ENCODE measurements around the gene MTHFD2L. TPM values are rescaled to one million over a fixed set of nuclear protein-coding genes. Genes with fewer than 3 reads are reported as not detected.

The MTHFD2L gene
- total and polyA plus RNA-seq, 8 donors: 4.9 to 11.4 (median 6.8) TPM

DNA sequence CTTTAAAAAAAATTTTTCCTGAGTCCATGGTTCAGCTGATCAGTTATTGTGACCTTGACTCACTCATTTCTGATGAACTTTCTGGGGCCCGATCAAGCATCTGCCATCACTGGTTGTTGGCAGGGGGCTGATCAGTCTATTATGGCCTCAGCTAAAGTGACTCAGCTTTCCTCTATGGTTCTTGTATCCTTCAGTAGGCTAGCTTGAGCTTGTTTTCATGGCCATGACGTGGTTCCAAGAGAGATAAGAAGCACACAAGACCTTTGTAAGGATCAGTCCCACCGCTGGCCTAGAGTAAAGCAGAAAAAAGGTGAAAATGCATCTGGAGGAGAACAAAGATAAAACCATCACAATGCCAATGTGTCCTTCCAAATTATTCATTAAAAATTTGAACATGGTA is 120.6 kb downstream of the MTHFD2L start:
- Histone ChIP-seq H3K9me3 (no peaks in the 10 kb centered on the region), H3K36me3 (no peaks in the 10 kb centered on the region), H3K4me1 (no peaks in the 10 kb centered on the region), H3K27ac (no peak overlapping the region), H3K4me3 (no peak overlapping the region), H3K27me3 (no peaks in the 10 kb centered on the region)
- TF ChIP-seq CTCF (IDR thresholded peaks at IDR 0.05): no peak
- FAIRE-seq: no peak
- no peak for DNase-seq
- whole genome bisulfite sequencing, 2 donors: 76 to 77% methylated on average over 3 of the region's 3 CpGs
- intact Hi-C loops (cut with DNase I): no loop called here
- no peak for ATAC-seq

- Histone ChIP-seq H3K36me3 (no peaks in the 10 kb centered on the region), H3K27me3 (no peaks in the 10 kb centered on the region), H3K4me1 (no peaks in the 10 kb centered on the region), H3K27ac (no peak overlapping the region), H3K4me3 (no peak overlapping the region), H3K9me3 (no peaks in the 10 kb centered on the region)
- no peak for FAIRE-seq
- DNase-seq: no peak
- WGBS, 2 donors: 97 to 98% methylated on average over 3 of the region's 3 CpGs
- no peak for ATAC-seq
- TF ChIP-seq CTCF (IDR thresholded peaks at IDR 0.05): no peak
- intact Hi-C loops (cut with DNase I): no loop called here
Observed at GRCh38 chr4:74279716-74280115, 121.8 kb downstream of the MTHFD2L start.

DNA sequence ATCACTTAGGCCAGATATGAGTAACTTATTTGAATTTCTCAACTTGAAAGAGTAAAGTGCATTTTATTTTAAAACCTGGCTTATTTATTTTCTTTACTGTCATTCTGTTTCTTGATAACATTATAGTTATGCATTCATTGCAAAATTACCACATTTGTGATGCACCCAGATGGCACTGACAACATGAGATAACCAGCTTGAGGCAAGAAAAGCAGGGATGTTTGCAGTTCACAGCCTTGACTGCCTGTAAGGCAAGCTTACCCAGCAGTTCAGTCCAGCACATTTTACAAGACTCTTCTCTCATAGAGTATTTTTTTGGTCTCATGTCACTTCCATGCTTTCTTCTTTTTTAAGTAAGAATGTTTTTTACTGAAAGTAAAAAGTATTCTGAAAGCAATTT is 125.0 kb downstream of the MTHFD2L start:
- Histone ChIP-seq H3K27me3 (no peaks in the 10 kb centered on the region), H3K36me3 (no peaks in the 10 kb centered on the region), H3K4me1 (no peaks in the 10 kb centered on the region), H3K9me3 (no peaks in the 10 kb centered on the region), H3K27ac (no peak overlapping the region), H3K4me3 (no peak overlapping the region)
- ATAC-seq (no peak), FAIRE-seq (no peak), DNase-seq (no peak)
- intact Hi-C loops (cut with DNase I): no loop called here
- TF ChIP-seq CTCF (IDR thresholded peaks at IDR 0.05): no peak

GRCh38 chr4:74283614-74284013 is 125.7 kb downstream of the MTHFD2L start:
- no peak overlapping the region for H3K27ac ChIP-seq
- no peak overlapping the region for H3K4me3 ChIP-seq
- 90 to 91% methylated on average over 2 of the region's 2 CpGs for WGBS, 2 donors
- DNase-seq: no peak
- intact Hi-C loops (cut with DNase I): no loop called here
- H3K9me3 ChIP-seq: no peaks in the 10 kb centered on the region
- no peak for FAIRE-seq
- no peaks in the 10 kb centered on the region for H3K27me3 ChIP-seq
- H3K36me3 ChIP-seq: no peaks in the 10 kb centered on the region
- TF ChIP-seq CTCF (IDR thresholded peaks at IDR 0.05): no peak
- ATAC-seq: peak in 2 of 4 donors; percentile 46 to 54
- H3K4me1 ChIP-seq: no peaks in the 10 kb centered on the region

DNA sequence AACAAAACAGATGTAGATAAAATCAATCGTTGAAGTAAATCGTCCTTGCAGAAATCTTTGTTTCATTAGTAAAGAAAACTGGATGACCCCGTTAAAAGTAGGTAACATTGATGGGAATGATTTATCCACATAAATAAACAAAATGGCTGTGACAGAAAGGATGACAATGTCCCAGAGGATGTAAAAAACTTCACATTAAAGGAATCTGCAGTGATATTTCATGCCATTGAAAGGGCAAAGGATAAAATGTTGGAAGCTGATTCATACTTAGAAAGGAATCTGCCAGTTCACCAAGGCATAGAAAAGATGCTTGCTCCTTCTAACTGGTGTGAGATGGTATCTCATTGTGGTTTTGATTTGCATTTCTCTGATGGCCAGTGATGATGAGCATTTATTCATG is 126.1 kb downstream of the MTHFD2L start:
- no peak overlapping the region for H3K27ac ChIP-seq
- H3K36me3 ChIP-seq: no peaks in the 10 kb centered on the region
- H3K27me3 ChIP-seq: no peaks in the 10 kb centered on the region
- intact Hi-C loops (cut with DNase I): no loop called here
- ATAC-seq (no peak), DNase-seq (no peak), FAIRE-seq (no peak)
- no peak overlapping the region for H3K4me3 ChIP-seq
- 16 to 26% methylated on average over 3 of the region's 3 CpGs for WGBS, 2 donors
- TF ChIP-seq CTCF (IDR thresholded peaks at IDR 0.05): no peak
- H3K9me3 ChIP-seq: no peaks in the 10 kb centered on the region
- H3K4me1 ChIP-seq: no peaks in the 10 kb centered on the region

All from pancreas (tissue), 10 donors.